Activated naive CD4-positive, alpha-beta T cell treated with anti-CD3 and anti-CD28 coated beads for 36 hours (primary cell): ENCODE measurements around the gene KMT5C. TPM values are rescaled to one million over a fixed set of nuclear protein-coding genes. Genes with fewer than 3 reads are reported as not detected.

Source experiments
- CTCF ChIA-PET: fragments of 350-600 bp; sonication (Branson Sonifier 250); formaldehyde crosslinking; loops from one replicate; lab custom pipeline; 2021; ENCODE audit warnings: antibody characterized with exemption; lab: Charles Lee
- DNase-seq: peaks from one replicate; pipeline ENCODE4 v3.0.0-alpha.2; 2020
- H3K27ac Mint-ChIP-seq: one replicate; pipeline ENCODE4 v1.8.0; 2021; ENCODE audit warnings: mild to moderate bottlenecking, mixed read lengths
- H3K27me3 Mint-ChIP-seq: one replicate; pipeline ENCODE4 v1.8.0; 2021; ENCODE audit warnings: low read depth, mixed read lengths
- H3K36me3 Mint-ChIP-seq: one replicate; pipeline ENCODE4 v1.8.0; 2021; ENCODE audit warnings: low read depth, mixed read lengths
- H3K4me1 Mint-ChIP-seq: one replicate; pipeline ENCODE4 v1.8.0; 2021; ENCODE audit warnings: low read depth, mixed read lengths
- H3K4me3 Mint-ChIP-seq: one replicate; pipeline ENCODE4 v1.8.0; 2021; ENCODE audit warnings: mild to moderate bottlenecking, moderate library complexity, mixed read lengths
- H3K9me3 Mint-ChIP-seq: one replicate; pipeline ENCODE4 v1.8.0; 2021; ENCODE audit warnings: mixed read lengths
- intact Hi-C: fragments of 100-400 bp; cut with micrococcal nuclease; formaldehyde crosslinking; loops from one replicate; pipeline ENCODE4 v1.15.1; 2023
- total RNA-seq, 2 experiments: library from RNA; stranded (reverse); gene quantifications; one replicate each; pipeline ENCODE4 v1.2.3, GENCODE V29; 2021

The KMT5C gene
- total RNA-seq, 2 experiments from 2014 or later = 45.9 to 47.1 TPM

- H3K27me3 Mint-ChIP-seq = no peaks in the 10 kb centered on the region
- no peak overlapping the region for H3K27ac Mint-ChIP-seq
- DNase-seq = no peak
- H3K9me3 Mint-ChIP-seq = no peaks in the 10 kb centered on the region
- no peaks in the 10 kb centered on the region for H3K36me3 Mint-ChIP-seq
- intact Hi-C loops = no loop called here
- H3K4me3 Mint-ChIP-seq = no peak overlapping the region
- CTCF ChIA-PET = interaction anchor here (1.2 kb wide), 2 partner anchors 12 to 147 kb away, joined by 3 read pairs; no protein-coding TSS in a partner anchor
- peaks cover 7% of the 10 kb centered on the region for H3K4me1 Mint-ChIP-seq
Measured at GRCh38 chr19:55305983-55306562, 33.6 kb upstream of the KMT5C start.

DNA sequence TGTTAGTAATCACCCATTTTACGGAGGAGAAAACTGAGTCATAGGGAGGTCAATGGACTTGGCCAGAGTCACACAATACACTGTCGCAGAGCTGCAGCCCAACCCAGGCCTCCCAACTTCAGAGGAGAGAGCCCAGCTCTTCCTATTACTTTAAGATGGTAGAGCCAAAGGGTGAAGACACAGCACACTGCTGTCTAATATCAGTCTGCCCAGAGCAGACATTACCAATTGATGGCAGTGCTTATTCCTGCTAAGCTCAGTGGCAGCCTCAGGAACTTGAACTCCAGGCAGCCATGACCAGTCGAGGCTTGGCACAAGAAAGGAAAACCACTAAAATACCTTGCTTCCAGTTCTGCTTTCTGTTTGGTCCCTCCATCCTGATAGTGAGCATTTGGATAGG lies 33.0 kb upstream of the KMT5C start:
- Mint-ChIP-seq H3K9me3 (no peaks in the 10 kb centered on the region), H3K27ac (no peak overlapping the region), H3K4me1 (peaks cover 6% of the 10 kb centered on the region), H3K36me3 (no peaks in the 10 kb centered on the region), H3K4me3 (no peak overlapping the region), H3K27me3 (no peaks in the 10 kb centered on the region)
- CTCF ChIA-PET = interaction anchor here (1.2 kb wide), 2 partner anchors 13 to 147 kb away, joined by 3 read pairs; no protein-coding TSS in a partner anchor
- no peak for DNase-seq
- intact Hi-C loops = no loop called here

GRCh38 chr19:55308281-55308680 lies 31.4 kb upstream of the KMT5C start:
- H3K27me3 Mint-ChIP-seq = no peaks in the 10 kb centered on the region
- CTCF ChIA-PET = interaction anchor here (1.0 kb wide), 1 partner anchor 16 kb away, joined by 3 read pairs; no protein-coding TSS in a partner anchor
- no peak overlapping the region for H3K4me3 Mint-ChIP-seq
- intact Hi-C loops = no loop called here
- DNase-seq = no peak
- no peaks in the 10 kb centered on the region for H3K9me3 Mint-ChIP-seq
- H3K4me1 Mint-ChIP-seq = peaks cover 2% of the 10 kb centered on the region
- H3K36me3 Mint-ChIP-seq = no peaks in the 10 kb centered on the region
- H3K27ac Mint-ChIP-seq = no peak overlapping the region

GRCh38 chr19:55309448-55309847 lies 30.2 kb upstream of the KMT5C start:
- Mint-ChIP-seq H3K4me1 (peaks cover 2% of the 10 kb centered on the region), H3K27me3 (no peaks in the 10 kb centered on the region), H3K36me3 (no peaks in the 10 kb centered on the region), H3K27ac (no peak overlapping the region), H3K9me3 (no peaks in the 10 kb centered on the region), H3K4me3 (no peak overlapping the region)
- intact Hi-C loops = no loop called here
- no peak for DNase-seq
- CTCF ChIA-PET = interaction anchor here (0.7 kb wide), 1 partner anchor 8 kb away, joined by 3 read pairs; no protein-coding TSS in a partner anchor

GRCh38 chr19:55310498-55310897 lies 29.2 kb upstream of the KMT5C start:
- DNase-seq = no peak
- no peak overlapping the region for H3K27ac Mint-ChIP-seq
- CTCF ChIA-PET = no interaction called here
- no peak overlapping the region for H3K4me3 Mint-ChIP-seq
- no peaks in the 10 kb centered on the region for H3K4me1 Mint-ChIP-seq
- H3K27me3 Mint-ChIP-seq = no peaks in the 10 kb centered on the region
- intact Hi-C loops = no loop called here
- no peaks in the 10 kb centered on the region for H3K36me3 Mint-ChIP-seq
- H3K9me3 Mint-ChIP-seq = no peaks in the 10 kb centered on the region

- CTCF ChIA-PET = interaction anchor here (0.7 kb wide), 1 partner anchor 10 kb away, joined by 3 read pairs; no protein-coding TSS in a partner anchor
- Mint-ChIP-seq H3K27me3 (no peaks in the 10 kb centered on the region), H3K36me3 (no peaks in the 10 kb centered on the region), H3K27ac (no peak overlapping the region), H3K4me1 (no peaks in the 10 kb centered on the region), H3K4me3 (no peak overlapping the region), H3K9me3 (no peaks in the 10 kb centered on the region)
- no peak for DNase-seq
- intact Hi-C loops = no loop called here
Measured at GRCh38 chr19:55311397-55311796, 28.3 kb upstream of the KMT5C start.

- Mint-ChIP-seq H3K27ac (no peak overlapping the region), H3K36me3 (no peaks in the 10 kb centered on the region), H3K4me3 (no peak overlapping the region), H3K9me3 (no peaks in the 10 kb centered on the region), H3K27me3 (no peaks in the 10 kb centered on the region), H3K4me1 (no peaks in the 10 kb centered on the region)
- intact Hi-C loops = no loop called here
- CTCF ChIA-PET = interaction anchor here (0.7 kb wide), 1 partner anchor 10 kb away, joined by 3 read pairs; no protein-coding TSS in a partner anchor
- DNase-seq = no peak
Measured at GRCh38 chr19:55311797-55312196, 27.9 kb upstream of the KMT5C start.

DNA sequence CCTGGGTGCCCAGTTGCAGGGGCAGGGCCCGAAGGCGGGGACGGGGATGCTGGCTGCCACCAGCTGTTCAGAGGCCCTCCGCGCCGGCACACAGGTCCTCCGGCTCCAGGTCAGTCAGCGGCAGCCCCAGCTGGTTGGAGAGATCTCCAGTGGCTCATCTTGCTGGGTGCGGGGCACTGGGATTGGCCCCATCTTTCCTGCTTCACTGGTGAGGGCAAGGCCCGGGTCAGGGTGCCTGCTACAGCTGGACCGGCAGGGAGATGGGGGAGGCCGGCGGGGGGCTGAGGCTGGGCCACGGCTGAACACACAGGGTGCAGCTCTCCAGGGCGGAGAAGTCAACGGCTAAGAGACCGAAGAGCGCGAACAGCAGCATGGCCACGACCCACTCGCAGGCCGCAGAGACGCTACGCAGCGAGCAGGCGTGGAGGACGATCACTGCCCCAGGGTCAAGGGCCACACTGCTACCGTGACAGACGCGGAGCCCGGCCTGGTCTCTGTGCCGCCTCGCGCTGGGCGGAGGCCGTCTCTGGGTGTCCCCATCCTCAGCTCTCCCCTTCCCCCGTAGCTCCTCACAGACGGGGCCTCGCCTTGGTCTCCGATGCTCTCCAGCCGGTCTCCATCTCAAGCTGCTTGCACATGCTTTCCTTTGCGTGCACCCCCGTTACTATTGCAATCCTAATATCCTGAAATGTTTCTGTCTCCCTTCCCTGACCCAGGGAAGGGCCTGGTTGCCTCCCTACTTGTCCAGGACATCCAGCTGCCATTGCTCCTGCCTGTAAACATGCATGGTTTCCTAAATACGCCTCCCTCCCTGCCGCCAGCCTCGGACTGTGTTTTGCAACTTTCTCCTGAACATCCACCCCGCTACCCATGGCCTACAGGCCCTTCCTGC lies 26.8 kb upstream of the KMT5C start:
- Mint-ChIP-seq H3K4me1 (no peaks in the 10 kb centered on the region), H3K4me3 (no peak overlapping the region), H3K36me3 (no peaks in the 10 kb centered on the region), H3K27me3 (no peaks in the 10 kb centered on the region), H3K9me3 (no peaks in the 10 kb centered on the region), H3K27ac (no peak overlapping the region)
- intact Hi-C loops = no loop called here
- DNase-seq = no peak
- CTCF ChIA-PET = interaction anchor here (0.8 to 1.4 kb wide), 3 partner anchors 11 to 155 kb away, joined by 3 to 7 read pairs (median 3); no protein-coding TSS in a partner anchor

- Mint-ChIP-seq H3K36me3 (no peaks in the 10 kb centered on the region), H3K4me1 (no peaks in the 10 kb centered on the region), H3K9me3 (no peaks in the 10 kb centered on the region), H3K27me3 (no peaks in the 10 kb centered on the region), H3K4me3 (no peak overlapping the region), H3K27ac (no peak overlapping the region)
- DNase-seq = no peak
- CTCF ChIA-PET = no interaction called here
- intact Hi-C loops = no loop called here
Measured at GRCh38 chr19:55314396-55314795, 25.3 kb upstream of the KMT5C start.

- no peaks in the 10 kb centered on the region for H3K4me1 Mint-ChIP-seq
- no peak overlapping the region for H3K27ac Mint-ChIP-seq
- no peak overlapping the region for H3K4me3 Mint-ChIP-seq
- CTCF ChIA-PET = interaction anchor here (0.6 kb wide), 2 partner anchors 23 to 143 kb away, joined by 4 read pairs; no protein-coding TSS in a partner anchor
- intact Hi-C loops = no loop called here
- no peaks in the 10 kb centered on the region for H3K36me3 Mint-ChIP-seq
- no peaks in the 10 kb centered on the region for H3K27me3 Mint-ChIP-seq
- no peaks in the 10 kb centered on the region for H3K9me3 Mint-ChIP-seq
- DNase-seq = no peak
Measured at GRCh38 chr19:55315956-55316525, 23.6 kb upstream of the KMT5C start.

GRCh38 chr19:55316646-55317045 lies 23.0 kb upstream of the KMT5C start:
- intact Hi-C loops = no loop called here
- Mint-ChIP-seq H3K27me3 (no peaks in the 10 kb centered on the region), H3K9me3 (no peaks in the 10 kb centered on the region), H3K4me3 (no peak overlapping the region), H3K36me3 (no peaks in the 10 kb centered on the region), H3K27ac (no peak overlapping the region), H3K4me1 (no peaks in the 10 kb centered on the region)
- no peak for DNase-seq
- CTCF ChIA-PET = interaction anchor here (0.6 kb wide), 2 partner anchors 24 to 26 kb away, joined by 3 to 4 read pairs; no protein-coding TSS in a partner anchor

DNA sequence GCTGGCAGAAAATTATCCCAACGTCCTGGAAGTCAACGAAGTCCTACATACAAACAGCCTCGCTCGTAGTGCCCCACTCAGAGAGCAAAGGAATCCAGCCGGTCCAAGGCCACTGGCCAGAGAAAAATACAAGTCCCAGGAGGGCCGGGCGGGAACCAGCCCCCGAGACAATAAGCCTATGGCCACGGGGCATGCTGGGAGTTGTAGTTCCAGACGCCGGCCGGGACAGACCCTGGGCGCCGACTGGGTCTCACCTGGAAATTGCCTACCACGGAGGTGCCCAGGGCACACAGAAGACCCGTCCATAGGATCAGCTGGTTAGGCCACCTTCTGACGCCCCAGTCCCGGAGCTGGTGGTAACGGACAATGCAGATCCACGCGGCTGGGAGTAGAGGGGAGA lies 19.9 kb upstream of the KMT5C start:
- Mint-ChIP-seq H3K4me3 (no peak overlapping the region), H3K9me3 (no peaks in the 10 kb centered on the region), H3K4me1 (no peaks in the 10 kb centered on the region), H3K27me3 (peaks cover 6% of the 10 kb centered on the region), H3K36me3 (no peaks in the 10 kb centered on the region), H3K27ac (no peak overlapping the region)
- CTCF ChIA-PET = interaction anchor here (0.6 kb wide), 1 partner anchor 38 kb away, joined by 5 read pairs; no protein-coding TSS in a partner anchor
- no peak for DNase-seq
- intact Hi-C loops = no loop called here
